Measurements from ENCODE around the gene PLEKHA1. TPM values are rescaled to one million over a fixed set of nuclear protein-coding genes. Genes with fewer than 3 reads are reported as not detected.
A peak's percentile ranks its signal among the peaks of the same experiment; 100 is the strongest.

The PLEKHA1 gene
- total and polyA plus RNA-seq, 2 of the 13 experiments (the other 11 are each of a cell fraction or from before 2014, with no cell fraction given), result 32.2 to 53.3 TPM

DNA sequence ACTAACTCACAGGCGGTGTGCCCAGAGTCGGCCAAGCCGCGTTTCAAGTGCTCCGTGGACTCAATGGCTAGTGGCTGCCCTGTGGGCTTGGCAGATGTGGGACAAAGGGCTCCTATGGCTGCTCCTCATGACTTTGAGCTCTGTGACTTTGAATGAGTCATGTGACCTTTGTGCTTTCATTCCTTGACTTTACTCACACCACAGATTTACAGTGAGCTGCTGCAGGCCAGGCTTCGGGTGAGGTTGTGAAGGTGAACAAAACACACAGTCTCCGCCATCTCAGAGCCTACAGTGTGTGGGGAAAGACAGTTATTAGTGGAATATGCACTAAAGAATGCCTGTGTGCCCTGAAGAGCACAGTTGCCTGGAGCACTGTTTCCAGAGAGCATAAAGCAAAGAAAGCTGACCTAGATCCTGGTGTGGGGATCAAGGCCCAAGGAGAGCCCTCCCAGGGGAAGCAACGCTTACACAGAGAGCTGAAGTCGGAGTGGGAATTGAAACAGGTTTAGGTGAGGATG lies 29.7 kb upstream of the PLEKHA1 start (continued):
- TF ChIP-seq, protein P1, sequence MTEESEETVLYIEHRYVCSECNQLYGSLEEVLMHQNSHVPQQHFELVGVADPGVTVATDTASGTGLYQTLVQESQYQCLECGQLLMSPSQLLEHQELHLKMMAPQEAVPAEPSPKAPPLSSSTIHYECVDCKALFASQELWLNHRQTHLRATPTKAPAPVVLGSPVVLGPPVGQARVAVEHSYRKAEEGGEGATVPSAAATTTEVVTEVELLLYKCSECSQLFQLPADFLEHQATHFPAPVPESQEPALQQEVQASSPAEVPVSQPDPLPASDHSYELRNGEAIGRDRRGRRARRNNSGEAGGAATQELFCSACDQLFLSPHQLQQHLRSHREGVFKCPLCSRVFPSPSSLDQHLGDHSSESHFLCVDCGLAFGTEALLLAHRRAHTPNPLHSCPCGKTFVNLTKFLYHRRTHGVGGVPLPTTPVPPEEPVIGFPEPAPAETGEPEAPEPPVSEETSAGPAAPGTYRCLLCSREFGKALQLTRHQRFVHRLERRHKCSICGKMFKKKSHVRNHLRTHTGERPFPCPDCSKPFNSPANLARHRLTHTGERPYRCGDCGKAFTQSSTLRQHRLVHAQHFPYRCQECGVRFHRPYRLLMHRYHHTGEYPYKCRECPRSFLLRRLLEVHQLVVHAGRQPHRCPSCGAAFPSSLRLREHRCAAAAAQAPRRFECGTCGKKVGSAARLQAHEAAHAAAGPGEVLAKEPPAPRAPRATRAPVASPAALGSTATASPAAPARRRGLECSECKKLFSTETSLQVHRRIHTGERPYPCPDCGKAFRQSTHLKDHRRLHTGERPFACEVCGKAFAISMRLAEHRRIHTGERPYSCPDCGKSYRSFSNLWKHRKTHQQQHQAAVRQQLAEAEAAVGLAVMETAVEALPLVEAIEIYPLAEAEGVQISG (CRISPR knock-in tag; IDR thresholded peaks at IDR 0.05), result peak; percentile 69; the same call in 1 of the 2 replicates
- TF ChIP-seq RARA (CRISPR knock-in tag; IDR thresholded peaks at IDR 0.05) (peak; percentile 75), ZBTB4 (CRISPR knock-in tag; IDR thresholded peaks at IDR 0.05; ENCODE audit: borderline replicate concordance) (peak; percentile 94; the same call in 1 of the 2 replicates), ATF5 (CRISPR knock-in tag; IDR thresholded peaks at IDR 0.05; ENCODE audit: low read depth) (no peak), PLRG1 (conservative IDR thresholded peaks at IDR 0.05) (no peak), SP1 (IDR thresholded peaks at IDR 0.05) (no peak), SP1 (CRISPR knock-in tag; IDR thresholded peaks at IDR 0.05) (no peak), ZNF367 (CRISPR knock-in tag; IDR thresholded peaks at IDR 0.05; ENCODE audit: borderline replicate concordance) (no peak), MIER2 (CRISPR knock-in tag; IDR thresholded peaks at IDR 0.05) (0 out of 2 replicates have a peak, but pooled peaks have one; percentile 15), ZFP36L1 (CRISPR knock-in tag; IDR thresholded peaks at IDR 0.05) (peak; percentile 73; the same call in 1 of the 2 replicates), HMG20B (CRISPR knock-in tag; conservative IDR thresholded peaks at IDR 0.05) (0 out of 2 replicates have a peak, but pooled peaks have one; percentile 20), ZIK1 (CRISPR knock-in tag; IDR thresholded peaks at IDR 0.05; ENCODE audit: borderline replicate concordance, low read depth) (no peak), ZNF83 (CRISPR knock-in tag; IDR thresholded peaks at IDR 0.05; ENCODE audit: borderline replicate concordance) (no peak), ZNF207 (IDR thresholded peaks at IDR 0.05; ENCODE audit: borderline replicate concordance) (no peak), AHR (CRISPR knock-in tag; IDR thresholded peaks at IDR 0.05) (no peak), NR2F1 (CRISPR knock-in tag; IDR thresholded peaks at IDR 0.05) (peak; percentile 60 to 82; a peak in 3 of 4 replicates)
- TF ChIP-seq, protein P2, sequence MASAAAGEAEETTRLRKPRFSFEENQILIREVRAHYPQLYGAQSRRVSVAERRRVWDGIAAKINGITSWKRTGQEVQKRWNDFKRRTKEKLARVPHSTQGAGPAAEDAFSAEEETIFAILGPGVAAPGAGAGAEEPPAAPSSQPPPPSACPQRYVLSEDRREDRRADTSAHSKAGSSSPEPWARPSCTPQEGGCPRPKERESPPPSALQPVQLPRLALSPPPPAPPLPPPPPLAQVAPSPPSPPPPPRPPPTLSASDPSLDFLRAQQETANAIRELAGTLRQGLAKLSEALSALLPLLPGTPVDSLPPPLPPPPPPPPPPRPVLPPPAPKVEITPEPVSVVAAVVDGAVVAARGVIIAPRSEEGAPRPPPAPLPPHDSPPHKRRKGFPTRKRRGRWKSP (CRISPR knock-in tag; IDR thresholded peaks at IDR 0.05), result 0 out of 2 replicates have a peak, but pooled peaks have one; percentile 50
- TF ChIP-seq, protein P3, sequence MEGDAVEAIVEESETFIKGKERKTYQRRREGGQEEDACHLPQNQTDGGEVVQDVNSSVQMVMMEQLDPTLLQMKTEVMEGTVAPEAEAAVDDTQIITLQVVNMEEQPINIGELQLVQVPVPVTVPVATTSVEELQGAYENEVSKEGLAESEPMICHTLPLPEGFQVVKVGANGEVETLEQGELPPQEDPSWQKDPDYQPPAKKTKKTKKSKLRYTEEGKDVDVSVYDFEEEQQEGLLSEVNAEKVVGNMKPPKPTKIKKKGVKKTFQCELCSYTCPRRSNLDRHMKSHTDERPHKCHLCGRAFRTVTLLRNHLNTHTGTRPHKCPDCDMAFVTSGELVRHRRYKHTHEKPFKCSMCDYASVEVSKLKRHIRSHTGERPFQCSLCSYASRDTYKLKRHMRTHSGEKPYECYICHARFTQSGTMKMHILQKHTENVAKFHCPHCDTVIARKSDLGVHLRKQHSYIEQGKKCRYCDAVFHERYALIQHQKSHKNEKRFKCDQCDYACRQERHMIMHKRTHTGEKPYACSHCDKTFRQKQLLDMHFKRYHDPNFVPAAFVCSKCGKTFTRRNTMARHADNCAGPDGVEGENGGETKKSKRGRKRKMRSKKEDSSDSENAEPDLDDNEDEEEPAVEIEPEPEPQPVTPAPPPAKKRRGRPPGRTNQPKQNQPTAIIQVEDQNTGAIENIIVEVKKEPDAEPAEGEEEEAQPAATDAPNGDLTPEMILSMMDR (CRISPR knock-in tag; IDR thresholded peaks at IDR 0.05), result no peak
- TF ChIP-seq, protein P4, sequence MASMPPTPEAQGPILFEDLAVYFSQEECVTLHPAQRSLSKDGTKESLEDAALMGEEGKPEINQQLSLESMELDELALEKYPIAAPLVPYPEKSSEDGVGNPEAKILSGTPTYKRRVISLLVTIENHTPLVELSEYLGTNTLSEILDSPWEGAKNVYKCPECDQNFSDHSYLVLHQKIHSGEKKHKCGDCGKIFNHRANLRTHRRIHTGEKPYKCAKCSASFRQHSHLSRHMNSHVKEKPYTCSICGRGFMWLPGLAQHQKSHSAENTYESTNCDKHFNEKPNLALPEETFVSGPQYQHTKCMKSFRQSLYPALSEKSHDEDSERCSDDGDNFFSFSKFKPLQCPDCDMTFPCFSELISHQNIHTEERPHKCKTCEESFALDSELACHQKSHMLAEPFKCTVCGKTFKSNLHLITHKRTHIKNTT (CRISPR knock-in tag; IDR thresholded peaks at IDR 0.05), result no peak
